GM21515 (cell line): ENCODE measurements around the gene C22orf39.
A peak's percentile ranks its signal among the peaks of the same experiment; 100 is the strongest.

Source experiments
- ATAC-seq: cut with Tn5 transposase; IDR thresholded peaks from one replicate; pipeline ENCODE4 v1.9.1; 2021; ENCODE audit not compliant: unreplicated experiment

Gene C22orf39, protein sequence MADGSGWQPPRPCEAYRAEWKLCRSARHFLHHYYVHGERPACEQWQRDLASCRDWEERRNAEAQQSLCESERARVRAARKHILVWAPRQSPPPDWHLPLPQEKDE

DNA sequence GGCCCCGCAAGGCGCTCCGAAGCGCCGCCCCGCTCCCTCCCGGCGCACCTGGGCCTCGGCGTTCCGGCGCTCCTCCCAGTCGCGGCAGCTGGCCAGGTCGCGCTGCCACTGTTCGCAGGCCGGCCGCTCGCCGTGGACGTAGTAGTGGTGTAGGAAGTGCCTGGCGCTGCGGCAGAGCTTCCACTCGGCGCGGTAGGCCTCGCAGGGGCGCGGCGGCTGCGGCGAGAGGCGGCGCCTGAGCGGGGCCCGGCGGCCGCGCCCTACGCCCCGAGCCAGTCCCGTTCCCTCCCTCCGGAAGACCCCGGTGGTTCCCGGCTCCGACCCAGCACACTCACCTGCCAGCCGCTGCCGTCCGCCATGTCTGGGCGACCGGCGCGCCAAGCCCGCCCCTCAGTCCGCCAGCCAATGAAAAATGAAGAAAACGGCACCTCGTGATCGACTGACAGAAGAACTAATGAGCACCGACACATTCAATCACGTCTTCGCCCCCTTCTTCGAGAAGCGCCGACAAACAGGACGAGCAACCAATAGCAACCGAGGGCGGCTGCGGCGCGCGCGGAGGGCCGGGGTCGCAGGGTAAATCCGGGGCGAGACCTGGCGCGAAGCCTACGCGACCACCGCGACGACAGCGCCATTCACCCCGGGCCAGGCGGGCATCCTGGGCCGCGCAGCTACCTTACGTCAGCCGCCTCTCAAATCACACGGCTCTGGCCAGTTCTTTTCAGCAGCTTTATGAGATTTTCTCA is at the start of gene C22orf39:
TSS of gene C22orf39 (minus strand) at position 382 of the 746 bp plus-strand sequence. CDS start at position 359, 23 bp downstream.
- ATAC-seq = peak; percentile 69

DNA sequence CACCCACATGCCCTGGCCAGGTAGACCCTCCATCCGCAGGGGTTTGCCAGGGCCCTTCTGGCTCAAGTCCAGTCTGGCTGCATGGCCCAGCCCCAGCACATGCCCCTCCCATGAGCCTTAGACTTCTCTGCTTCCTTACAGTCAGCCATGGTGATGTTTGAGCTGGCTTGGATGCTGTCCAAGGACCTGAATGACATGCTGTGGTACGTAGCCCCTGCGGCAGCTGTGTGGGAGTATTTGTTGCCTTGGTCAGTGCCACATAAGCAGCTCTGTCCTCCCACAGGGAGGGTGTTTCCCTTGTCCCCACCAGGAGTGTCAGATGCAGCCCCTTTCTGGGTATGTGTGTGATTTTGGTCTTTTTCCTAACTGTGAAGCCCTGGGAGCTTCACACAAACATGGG is 49.7 kb upstream of the C22orf39 start:
- no peak for ATAC-seq

DNA sequence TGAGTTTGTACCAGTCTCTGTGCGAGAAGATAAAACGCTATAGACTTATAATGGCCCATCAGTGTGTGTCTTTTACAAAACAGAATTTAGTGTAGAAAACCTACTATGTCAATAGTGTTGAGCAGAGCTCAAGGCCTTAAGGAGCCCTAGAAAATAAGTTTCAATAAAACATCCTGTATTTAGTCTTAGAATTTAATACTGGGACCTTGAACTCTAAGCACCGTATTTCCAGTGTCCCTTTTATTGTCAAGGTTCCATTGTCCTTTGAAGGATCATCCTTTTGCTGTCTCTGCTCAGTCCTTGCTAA is 48.8 kb upstream of the C22orf39 start:
- ATAC-seq = no peak

DNA sequence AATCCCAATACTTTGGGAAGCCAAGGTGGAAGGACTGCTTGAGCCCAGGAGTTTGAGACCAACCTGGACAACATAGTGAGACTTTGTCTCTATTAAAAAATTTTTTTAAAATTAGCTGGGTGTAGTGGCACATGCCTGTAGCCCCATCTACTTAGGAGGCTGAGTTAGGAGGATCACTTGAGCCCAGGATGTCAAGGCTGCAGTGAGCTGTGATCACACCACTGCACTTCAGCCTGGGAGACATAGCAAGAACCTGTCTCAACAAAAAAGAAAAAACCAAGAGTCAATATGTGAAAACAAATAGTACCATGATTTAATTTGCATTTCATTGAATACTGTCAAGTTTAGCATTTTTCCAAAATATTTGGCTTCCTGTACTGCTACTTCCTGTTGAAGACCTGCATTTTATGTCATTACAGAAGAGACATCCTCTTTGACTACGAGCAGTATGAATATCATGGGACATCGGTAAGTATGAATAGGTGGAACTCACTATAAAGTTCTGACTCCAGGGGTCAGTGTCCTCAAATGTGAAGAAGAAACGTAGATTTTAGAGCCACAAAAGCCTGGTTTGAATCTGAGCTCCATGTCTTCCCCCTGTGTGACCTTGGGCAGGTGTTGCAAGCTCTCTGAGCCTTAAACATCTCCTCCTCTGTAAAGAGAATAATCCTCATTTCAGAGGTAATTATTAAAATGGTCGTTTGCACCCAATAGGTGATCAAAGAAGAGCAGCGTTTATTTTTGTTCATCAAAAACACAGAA is 48.2 kb upstream of the C22orf39 start:
- no peak for ATAC-seq

DNA sequence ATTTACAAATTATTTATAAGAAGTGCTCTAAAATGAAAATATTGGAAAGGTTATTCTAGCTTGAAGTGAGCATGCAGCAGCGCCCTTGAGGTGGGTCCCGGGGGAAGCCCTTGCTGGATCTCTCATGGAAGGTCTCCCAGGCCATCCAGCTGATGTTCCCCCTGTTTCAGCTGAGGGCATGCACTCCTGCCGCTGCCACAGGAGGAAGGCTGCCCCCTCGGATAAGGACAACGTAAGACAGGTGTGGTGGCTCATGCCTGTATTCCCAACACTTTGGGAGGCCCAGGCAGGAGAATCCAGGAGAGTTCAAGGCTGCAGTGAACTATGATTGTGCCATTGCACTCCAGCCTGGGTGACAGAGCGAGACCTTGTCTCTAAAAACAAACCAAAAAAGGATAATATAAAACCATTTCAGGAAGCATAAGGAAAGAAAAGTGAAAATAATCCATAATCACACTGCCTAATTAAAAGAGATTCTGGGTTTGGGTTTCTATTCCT is 47.2 kb upstream of the C22orf39 start:
- ATAC-seq = no peak

DNA sequence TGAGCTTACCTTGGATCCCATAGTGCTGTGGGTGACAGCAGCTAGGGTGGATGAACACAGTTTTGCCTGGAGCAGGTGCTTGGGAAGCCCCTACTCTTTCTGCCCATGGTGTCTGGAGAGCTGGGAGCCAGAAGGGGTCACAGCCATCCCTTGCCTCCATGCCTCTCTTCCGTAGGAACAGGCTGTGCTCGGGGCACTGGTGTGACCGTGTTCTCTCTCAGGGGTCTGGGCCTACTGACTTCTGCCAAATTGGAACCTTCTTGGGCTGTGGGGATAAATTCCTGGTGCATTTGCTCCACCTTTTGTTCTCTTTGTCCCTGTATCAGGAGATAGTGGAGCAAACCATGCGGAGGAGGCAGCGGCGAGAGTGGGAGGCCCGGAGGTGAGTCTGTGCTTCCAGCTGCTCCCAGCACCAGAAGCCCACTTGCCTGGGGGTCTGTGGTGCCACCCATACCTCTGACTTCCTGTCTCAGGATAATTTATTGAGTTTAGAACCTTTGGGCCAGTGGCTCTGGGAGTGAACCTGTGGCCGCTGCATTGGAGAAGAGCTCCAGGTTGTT is 46.6 kb upstream of the C22orf39 start:
- no peak for ATAC-seq

DNA sequence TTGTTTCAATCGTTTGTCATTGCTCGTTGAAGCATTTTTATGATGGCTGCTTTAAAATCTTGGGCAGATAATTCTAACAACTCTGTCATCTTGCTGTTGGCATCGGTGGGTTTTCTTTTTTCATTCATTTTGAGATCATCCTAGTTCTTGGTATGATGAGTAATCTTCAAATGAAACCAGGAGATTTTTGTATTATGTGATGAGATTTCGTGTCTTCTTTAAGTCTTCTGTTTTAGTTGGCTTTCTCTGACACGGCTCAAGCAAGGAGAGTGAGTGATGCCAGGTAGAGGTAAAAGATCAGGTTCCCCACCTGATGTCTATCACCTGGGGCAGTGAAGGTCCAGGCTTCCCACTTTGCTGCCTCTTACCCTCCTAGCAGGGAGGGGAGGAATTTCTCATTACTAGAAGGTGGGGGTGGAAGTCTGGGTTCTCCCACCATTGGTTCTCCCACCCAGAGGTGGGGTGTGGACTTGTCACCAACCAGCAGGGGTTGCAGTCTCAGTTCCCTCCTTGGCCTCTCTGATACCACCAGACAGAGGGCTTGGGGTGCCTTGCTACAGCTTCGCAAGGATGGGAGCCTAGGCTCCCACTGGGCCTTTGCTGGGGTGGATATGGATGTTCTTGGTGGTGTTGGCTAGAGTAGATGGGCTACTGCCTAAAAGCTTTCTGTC is 45.1 kb upstream of the C22orf39 start:
- no peak for ATAC-seq

DNA sequence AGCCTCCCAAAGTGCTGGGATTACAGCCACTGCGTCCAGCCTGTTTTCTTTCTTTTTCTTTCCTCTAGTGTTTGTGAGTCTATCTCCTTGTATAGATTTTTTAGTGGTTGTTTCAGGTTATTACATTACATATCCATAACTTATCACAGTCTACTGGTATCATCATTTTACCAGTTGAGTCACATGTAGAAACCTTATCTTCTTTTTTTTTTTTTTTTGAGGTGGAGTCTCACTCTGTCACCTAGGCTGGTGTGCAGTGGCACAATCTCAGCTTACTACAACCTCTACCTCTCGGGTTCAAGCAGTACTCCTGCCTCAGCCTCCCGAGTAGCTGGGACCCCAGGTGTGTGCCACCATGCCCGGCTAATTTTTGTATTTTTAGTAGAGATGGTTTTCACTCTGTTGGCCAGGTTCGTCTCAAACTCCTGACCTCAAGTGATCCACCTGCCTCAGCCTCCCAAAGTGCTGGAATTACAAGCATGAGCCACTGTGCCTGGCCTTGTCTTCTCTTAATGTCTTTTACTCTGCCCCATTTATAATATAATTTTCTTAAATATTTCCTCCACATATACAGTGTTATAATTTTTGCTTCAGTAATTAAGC is 43.2 kb upstream of the C22orf39 start:
- ATAC-seq = no peak

DNA sequence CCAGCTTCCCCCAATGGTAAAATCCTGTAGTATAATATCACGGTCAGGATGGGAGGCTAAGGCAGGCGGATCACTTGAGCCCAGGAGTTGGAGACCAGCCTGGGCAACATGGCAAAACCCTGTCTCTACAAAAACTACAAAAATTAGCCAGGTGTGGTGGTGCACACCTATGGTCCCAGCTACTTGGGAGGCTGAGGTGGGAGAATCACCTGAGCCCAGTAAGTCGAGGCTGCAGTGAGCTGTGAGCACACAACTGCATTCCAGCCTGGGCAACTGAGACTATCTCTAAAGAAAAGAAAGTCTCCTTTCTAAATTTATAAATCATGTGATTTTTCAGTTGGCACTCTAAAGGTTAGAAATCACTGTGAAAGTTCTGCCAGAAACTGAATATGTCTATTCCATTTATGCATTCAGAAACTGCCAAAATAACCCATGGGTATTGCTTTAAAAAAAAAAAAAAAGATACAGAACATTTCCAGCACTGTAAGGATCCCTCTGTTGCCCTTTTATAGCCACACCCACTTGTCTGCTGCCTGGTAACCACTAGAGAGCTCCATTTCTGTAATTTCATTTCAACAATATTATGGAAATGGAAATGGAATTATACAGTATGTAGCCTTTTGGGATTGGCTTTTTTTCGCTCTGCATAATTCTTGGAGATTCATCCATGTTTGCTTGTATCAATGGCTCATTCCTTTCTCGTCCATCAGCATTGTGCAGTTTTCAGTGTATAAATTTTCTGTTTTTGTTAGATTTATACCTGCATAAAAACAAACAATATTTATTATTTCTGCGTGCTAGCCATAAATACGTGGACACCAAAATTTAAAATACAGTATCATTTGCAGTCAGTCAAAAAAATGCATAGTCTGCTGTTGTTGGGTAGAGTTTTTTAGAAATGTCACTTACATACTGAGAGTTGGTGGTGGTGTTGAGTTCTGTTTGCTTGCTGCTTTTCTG is 41.7 kb upstream of the C22orf39 start:
- no peak for ATAC-seq

DNA sequence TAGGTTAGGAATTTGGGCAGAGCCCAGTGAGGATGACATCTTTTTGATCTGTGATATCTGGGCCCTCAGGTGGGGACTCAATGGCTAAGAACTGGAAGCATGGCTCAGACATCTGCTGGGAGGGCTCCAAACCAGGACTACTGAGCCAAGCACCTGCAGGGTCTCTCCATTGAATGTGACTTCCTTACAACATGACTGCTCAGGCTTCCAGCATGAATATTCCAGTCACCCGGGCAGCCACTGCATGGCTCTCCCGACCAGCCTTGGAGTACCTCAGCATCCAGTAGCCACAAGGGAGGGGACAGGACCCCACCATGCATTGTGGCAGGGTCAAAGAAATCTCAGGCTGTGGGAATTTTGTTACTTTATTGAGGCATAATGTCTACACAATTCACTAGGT is 40.8 kb upstream of the C22orf39 start:
- no peak for ATAC-seq

DNA sequence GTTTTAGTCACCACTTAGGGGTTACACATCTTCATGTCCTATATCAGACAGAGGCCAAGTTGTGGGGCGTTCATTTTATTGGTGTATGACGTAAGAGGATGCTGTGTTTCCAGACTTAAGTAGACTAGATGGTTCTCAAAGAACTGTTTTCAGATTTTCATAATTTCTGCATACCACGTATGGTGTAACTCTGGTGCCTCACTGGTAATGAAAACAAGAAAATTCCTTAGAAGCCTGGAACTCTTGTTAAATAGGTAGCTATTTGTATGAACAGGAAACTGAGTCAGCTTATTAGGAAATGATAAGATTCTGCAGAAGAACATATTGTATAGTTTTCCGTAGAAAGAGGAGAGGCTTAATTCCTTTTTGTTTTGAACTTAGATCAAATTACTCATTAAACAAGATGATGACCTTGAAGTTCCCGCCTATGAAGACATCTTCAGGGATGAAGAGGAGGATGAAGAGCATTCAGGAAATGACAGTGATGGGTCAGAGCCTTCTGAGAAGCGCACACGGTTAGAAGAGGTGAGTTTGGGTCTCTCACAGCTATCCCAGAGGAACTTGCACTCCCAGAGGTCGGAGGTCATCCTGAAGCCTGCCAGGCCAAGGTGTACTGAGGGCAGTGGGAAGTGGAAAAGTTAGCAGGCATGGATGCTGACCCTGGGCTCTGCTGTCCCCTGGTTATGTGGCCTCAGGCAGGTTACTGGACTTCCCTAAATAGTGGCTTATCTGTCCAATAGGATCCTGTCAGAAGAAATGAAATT is 36.2 kb upstream of the C22orf39 start:
- ATAC-seq = no peak

DNA sequence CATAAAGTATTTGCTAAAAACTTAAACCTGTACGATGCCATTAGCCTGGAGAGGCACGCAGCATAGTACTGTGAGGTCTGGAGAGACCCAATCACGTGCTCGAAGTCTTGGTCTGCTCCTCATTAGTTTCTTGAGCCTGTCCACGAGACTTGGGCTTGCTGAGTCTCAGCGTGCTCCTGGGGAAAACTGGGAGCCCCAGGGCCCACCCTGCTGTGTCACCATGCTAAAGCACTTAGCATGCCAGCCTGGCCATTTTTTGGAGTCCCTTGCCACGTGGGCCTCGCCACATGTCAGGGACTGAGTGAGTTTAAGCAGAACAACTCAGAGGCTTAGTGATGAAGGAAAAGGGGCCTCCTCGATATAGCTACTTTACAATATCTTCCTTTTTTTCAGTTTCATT is 34.8 kb upstream of the C22orf39 start:
- ATAC-seq = no peak

DNA sequence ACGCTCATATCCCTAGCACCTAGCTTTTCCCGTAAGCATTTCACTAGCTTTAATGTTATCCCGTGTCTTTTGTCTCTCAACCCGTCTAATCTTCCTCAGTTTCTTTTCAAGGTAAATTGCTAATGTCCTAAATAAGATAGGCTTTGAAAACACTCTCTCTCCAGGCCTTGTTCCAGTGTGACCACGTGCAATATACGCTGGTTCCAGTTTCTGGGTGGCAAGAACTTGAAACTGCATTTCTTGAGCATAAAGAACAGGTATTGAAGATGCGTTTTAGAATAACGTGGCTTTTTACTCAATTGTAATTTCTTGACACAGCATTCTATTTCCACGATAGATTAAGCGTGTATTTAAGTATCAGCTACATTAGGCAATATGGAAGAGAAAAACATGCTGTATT is 33.3 kb upstream of the C22orf39 start:
- ATAC-seq = no peak

DNA sequence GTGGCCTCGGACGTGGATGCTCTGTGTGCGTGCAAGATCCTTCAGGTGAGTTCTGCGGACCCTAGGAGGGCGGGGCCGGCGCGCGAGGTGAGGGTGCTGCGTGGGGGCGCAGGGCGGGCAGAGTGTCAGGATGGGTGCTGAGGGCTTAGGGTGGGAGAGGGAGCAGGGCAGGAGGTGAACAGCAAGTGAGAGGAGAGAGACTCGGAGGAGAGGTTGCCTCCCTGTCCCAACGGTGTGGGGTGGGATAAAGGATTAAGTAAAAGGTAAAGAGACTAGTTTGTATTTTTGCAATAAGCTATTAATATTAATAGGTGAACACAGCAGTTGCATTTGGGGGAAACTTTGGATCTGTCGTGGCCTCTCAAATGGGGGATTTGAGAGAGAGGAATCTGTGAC is 32.7 kb upstream of the C22orf39 start:
- ATAC-seq = no peak

DNA sequence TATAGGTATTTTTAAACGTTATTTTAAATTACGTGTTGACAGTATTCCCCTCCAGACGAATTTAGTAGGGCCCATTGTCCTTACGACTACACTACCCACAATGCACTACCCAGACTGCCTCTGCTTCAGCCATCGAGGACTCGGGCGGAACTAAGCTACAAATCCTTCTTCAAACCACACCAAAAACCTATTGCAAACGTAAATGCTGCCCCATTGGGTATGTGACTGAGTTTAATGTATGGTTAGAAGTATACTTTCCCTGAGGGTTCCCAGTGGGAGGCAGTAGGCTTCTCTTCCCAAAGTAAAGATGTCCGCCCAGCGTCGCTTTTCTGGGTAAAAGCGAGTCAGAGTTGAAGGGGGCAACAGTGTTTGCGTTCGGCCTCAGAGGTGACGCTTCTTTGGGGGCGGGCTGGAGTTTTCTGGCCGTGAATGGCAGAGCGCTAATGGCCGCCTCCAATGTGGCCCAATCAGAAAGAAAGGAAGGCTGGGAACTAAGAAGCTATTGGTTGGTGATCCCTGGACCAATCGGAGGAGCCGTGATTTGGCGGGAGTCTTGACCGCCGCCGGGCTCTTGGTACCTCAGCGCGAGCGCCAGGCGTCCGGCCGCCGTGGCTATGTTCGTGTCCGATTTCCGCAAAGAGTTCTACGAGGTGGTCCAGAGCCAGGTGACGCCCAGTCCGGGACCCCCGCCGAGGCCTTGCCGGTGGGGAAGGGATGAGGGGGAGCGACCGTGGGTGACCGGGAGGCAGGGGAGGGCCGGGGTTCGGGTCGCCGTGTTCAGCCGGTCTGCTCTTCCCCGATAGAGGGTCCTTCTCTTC is 32.1 kb upstream of the C22orf39 start, which contains the start of gene CDC45:
TSS of gene CDC45 (plus strand) at position 566 of the 818 bp plus-strand sequence. CDS start at position 615, 49 bp downstream.
- ATAC-seq = peak; percentile 80

DNA sequence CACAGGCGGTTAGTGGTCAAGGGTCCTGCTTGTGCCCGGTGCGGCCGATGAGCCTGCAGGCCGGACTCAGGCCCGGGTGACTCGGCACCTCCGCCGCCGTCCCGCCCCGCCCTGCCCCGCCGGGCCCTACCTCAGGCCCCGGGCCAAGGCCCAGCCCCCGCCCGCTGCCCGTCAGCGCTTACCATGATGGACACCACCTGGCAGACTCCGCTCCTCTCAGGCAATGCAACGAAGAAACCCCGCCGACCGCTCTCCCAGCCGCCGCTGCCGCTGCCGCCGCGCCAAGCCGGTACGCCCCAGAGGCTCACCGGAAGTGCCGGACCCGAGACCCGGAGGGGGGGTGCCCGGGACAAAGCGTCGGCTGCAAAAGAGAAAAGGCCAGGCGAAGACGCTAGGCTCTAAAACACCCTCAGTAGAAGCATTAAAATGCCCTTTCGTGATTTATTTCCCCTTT is 31.4 kb upstream of the C22orf39 start, which contains the start of gene UFD1:
TSS of gene UFD1 (minus strand) at position 293 of the 454 bp plus-strand sequence. CDS start at position 185, 108 bp downstream.
- peak; percentile 38 for ATAC-seq

DNA sequence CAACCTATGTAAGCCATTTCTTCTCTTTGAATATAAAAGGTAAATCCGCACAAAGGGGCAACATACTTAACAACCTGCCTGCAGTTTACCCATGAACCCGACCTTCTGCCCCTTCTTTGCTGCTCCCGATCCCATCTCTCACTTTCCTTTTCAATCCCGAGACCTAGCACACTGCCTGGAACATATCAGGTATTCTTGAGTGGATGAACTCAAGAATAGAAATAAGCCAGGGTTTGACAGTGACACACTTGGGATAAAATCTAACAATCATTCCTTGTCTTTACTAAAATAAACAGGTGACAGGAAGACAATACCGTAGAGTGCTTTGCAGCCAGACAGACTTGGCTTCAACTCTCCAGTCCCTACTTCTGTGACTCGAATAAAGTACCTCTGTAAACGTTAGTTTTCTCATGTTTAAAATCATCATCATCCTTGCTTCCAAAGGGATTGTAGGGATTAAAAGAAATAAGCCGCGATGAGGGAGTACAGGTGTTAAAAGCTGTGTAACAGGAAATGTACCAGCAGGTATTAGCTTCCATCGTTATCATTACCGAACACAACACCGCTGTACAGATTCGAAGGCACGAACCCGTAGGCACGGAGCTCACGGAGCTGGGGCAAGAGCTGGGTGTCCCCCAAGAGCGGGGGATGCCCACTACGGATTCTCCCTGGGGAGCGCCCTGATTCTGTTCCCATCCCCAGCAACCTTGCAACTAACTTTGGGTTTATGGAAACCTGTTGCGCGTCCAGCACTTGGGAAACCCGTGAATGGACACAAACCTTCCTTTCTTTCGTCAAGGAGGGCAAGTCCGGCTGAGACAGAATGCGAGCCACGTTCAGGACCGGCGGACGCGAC is 30.8 kb upstream of the C22orf39 start:
- no peak for ATAC-seq
